GOT3 (cell line): ENCODE results near the gene RBM33.
"Not testable (repeated sequence)": the region's sequence is repeated elsewhere in the genome, so short reads cannot be mapped to it uniquely, and the experiment has no call there.

Experiments used
- DNase-seq: peaks from one replicate; lab custom pipeline; 2025; ENCODE audit warnings: mixed read lengths; lab: John Stamatoyannopoulos, UW

Gene RBM33

DNA sequence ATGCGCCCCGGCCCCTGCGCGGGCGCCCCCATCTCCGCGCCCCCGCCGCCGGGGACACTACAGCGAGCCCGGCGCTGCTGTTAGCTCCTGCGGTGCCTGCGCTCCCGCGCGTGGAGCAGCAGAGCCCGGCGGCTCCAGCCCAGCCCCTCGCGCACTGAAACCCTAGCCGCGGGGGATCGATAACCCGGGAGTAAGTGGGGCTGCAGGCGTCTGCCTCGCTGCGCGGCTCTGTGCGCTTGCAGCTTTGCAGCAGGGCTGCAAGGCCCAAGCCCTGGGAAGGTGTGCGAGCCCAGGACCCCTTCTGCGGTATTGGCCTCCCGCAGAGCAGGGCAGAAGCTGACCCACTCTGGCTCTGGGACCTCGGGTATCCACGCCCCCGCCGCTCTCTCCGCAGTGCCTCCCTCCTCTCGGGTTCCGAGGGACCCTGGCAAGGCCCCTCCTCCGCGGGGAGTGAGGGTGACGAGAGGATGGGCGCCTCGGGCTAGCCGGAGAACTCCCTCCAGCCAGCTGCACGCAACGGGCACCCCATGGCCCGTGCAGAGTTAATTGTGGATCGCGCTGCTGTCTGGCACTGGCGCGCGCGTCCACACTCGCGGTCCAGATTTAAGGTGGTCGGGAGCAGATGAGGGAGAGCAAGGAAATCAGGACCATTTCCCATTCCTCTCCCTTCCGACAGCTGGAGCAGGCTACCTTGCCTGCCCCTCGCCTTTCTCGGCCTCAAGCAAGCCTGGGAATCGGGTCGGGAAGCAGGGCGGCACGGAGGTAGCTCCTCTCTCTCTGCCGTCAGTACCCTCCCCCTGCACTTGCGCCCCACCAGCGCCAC, 165.7 kb downstream of the RBM33 start:
- DNase-seq, result no peak

DNA sequence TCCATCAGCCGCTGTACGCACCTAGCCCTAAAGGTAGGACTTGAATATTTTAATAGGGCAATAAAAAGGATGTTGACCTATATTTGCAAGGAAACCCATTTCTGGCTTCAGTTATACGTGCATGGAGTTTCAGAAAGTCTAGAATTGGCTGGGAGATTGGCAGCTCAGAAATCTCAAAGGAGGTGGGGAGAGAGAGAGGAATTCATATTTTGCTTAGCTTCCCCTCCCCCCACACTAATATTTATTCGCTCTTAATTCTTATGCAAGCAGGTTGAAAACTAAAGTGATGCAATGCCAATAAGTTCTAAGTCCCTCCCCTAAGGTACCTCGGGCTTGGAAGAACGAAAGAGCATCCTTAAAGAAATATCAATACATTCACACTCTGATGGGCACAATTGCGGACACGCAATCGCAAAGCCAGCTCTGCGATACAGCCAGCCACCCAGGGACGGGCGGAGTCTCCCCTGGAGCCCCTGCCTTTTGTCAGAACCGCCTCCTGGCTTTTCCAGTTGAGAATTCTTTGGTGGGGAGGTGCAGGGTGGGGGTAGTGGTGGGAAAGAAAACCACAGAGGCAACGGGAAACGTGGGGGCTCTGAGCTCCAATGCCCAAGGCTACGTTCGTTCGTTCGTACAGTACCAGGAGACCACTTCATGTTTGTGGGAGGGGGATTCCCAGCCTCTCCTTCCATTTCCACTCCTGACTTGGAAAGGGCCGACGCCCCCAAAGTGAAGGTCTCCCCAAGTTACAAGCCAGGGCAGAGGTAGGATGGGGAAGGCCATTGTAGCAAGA, 166.5 kb downstream of the RBM33 start:
- no peak for DNase-seq

- DNase-seq, result no peak
Observed at GRCh38 chr7:155811560-155811894, 167.1 kb downstream of the RBM33 start.

GRCh38 chr7:155811895-155812761, 167.7 kb downstream of the RBM33 start, which contains the start of gene SHH:
SHH (minus strand) TSS chr7:155812463; CDS start chr7:155812122, 341 bp downstream.
- no peak for DNase-seq

GRCh38 chr7:155813125-155813524, 168.7 kb downstream of the RBM33 start:
- no peak for DNase-seq

DNA sequence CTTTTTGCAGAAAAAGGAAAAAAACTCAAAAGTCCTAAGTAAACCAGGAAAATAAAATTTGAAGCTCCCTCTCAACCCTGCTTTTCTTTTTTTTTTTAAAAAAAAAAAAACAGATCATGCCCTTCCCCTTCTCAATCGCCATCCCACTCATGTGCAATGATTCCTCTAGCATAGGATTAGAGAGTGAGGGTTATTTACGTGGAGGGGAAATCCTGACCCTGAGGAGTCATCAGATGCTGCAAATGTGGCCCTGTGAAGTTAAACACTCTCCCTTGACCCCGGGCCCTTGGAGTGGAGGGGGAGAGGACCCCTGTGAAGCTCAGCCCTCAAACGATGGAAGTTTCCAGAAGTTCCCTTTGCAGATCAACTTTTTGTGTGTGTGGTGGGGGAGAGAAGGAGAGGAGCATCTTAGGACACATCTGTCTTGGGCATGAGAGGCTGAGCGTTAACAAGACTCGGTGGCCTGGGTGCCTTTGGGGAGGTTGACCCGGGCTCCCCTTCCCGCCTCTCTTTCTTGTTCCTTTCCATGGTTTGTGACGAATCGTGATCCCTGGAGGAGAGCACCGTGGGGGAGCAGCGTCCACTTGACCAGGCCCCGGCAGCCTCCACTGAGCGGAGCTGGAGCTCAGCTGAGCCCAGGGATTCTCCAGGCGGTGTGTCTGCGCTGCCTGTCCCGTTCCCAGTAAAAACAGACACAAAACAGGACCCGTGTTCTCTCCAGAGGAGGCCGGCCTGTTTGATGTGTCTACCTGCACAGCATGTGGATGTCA, 169.3 kb downstream of the RBM33 start:
- no peak for DNase-seq

DNA sequence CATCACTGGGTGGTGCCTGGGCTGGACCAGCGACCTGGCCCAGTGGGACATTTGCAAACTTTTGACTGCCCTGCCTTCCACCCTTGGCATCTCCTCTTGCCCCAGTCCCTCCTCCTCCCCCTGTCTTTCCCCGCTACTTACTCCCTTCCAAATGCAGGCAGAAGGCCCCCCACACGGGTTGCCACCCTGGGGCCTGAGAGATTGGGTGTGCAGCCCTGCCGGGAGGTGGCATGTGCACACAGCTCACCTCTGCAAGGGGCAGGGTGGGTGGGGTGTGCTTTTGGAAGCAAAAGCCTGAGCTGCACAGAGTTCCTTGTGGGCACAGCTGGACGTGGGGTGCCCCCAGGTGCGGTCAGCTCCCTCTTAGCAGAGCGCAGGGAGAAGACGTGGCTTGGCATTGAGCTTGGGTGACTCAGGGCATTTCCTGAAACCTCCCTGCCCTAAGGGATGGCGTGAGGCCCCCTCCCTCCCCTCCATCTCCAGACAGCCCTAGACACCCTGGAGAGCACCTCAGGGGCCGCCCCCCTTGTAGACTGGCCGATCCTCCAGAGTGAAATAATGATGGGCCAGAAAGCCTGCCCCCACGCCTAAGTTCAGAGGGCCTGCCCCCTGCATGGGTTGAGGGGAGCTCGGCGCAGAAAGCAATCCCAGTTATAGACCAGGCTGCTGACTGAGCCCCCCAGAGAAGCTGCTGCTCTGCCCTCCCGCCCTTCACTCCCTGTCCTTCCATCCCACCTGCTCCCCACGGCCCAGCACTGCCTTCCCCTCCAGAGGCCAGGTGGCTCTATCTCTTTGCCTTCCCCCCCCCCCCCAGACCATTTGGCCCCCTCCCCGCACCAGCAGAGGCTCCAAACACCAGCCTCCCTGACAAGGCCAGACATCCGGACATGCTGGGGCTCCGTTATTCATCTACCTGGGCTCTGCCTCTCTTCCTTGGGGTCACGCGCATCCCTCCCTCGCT, 170.1 kb downstream of the RBM33 start:
- DNase-seq, result no peak

GRCh38 chr7:155815332-155816191, 171.1 kb downstream of the RBM33 start:
- DNase-seq, result no peak

DNA sequence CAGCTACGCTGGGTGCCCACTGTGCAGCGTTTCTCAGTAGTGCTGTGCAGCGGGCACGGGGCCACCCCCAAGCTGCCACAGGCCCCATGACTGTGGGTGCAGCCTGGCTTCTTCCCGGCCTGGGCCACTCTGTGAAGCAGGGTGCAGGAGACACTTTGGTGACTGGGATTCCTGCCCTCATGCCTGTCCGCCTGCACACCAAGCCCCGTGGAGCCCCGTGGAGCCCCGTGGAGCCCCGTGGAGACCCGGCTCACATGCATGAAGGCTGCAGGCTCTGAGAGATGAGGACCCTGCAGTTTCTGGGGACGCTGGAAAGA, 171.7 kb downstream of the RBM33 start:
- DNase-seq, result no peak

DNA sequence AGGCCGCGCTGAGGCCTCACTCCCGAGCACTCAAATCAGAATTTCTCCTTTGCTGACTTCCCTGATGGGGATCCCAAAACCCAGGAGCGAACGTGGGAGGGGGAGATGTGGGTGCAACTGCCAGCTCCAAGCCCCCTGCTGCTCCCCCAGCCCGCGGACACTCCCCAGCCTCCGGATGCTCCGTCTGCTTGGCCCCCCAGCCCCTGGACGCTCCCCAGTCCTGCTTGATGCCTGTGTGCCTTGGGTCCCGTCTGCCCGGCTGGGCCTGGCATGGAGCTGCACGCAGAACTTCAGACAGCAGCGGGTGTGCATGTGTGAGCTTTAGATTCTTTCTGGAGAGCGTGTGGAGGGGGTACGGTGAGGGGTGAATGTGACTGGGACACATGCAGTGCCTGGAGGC, 172.5 kb downstream of the RBM33 start:
- no peak for DNase-seq

DNA sequence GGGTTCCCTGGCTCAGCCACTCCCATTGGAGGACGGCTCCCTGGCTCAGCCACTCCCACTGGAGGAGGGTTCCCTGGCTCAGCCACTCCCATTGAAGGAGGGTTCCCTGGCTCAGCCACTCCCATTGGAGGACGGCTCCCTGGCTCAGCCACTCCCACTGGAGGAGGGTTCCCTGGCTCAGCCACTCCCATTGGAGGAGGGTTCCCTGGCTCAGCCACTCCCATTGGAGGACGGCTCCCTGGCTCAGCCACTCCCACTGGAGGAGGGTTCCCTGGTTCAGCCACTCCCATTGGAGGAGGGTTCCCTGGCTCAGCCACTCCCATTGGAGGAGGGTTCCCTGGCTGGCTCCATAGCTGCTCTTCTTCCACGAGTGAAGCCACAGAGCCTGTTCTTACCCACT, 173.1 kb downstream of the RBM33 start:
- not testable (repeated sequence) for DNase-seq

- no peak for DNase-seq
Observed at GRCh38 chr7:155818154-155818819, 173.8 kb downstream of the RBM33 start.

DNA sequence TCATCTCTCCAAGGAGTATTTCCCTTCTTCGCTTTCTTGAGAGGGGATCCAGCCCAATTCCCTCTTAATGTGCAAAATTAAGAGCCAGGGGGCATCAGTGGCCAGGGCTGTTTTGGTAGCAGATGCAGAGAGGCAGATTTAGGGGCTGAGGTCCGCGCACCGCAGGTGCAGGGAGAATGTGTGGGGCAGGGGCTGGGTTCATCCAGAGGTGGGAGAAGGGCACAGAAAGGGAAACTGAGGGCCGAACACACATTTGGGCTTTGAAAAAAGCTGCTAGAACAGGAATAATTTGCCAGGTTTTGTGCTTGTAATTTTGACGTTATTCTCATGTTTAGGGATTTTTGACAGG, 174.3 kb downstream of the RBM33 start:
- DNase-seq, result no peak

DNA sequence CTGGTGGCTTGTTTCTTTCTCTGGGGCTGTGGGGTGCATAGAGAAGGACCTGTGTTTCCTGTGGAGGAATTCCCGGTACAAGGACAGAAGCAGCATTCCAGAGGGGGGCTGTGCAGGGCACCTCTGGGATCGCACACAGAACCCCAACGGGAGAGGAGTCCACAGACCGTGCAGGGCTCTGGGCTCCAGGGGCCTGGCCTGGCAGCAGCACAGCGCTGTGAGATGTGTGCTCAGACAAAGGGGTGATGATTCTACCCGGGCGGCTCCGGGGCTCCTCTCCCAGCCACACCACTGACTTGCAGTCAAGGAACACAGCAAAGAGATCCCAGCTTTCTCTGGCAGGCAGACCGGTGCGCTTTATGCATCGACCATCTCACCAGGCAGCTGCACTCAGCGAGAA, 174.7 kb downstream of the RBM33 start:
- DNase-seq, result no peak

- no peak for DNase-seq
Observed at GRCh38 chr7:155820246-155820645, 175.8 kb downstream of the RBM33 start.

GRCh38 chr7:155820788-155821187, 176.3 kb downstream of the RBM33 start:
- no peak for DNase-seq

DNA sequence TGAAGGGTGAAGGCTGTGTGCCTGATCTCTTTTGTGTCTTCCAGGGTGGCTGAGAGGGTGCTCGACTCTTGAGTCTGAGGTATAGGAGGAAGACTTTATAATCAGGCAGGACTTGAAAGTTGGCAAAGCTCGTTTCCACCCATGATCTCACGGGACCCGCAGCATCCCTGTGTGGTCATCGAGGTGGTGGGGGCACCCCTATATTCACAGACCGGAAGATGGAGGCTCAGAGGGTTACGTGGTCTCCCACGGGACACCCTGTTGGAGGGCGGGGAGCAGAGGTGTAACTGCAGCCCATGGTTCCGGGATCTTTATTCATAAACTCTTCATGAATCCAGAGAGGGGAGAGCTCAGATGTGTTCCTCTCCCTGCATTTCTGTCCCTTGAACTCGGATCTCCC, 177.4 kb downstream of the RBM33 start:
- no peak for DNase-seq

- no peak for DNase-seq
Observed at GRCh38 chr7:155824227-155824886, 179.9 kb downstream of the RBM33 start.

DNA sequence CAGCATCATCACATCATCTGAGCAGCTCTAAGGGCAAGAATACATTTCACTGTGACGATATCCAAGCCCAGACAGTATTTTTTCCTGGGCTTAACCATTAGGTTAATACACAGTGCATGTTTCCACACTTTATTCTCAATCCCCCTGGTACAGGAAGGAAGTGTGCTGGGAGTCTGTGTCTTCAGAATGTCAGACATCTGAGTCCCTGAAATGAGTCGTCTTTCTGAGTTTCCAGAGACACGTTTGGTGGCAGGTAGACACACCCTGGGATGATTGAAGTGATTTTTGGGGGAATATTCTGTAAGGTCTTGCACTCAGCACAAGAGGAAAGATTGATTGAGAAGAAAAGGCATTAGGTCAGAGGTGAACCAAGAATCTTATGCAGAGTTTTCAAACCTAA, 180.9 kb downstream of the RBM33 start:
- no peak for DNase-seq
